Stimulated activated naive CD4-positive, alpha-beta T cell (primary cell): ENCODE results near the gene HMGN4.

Experiments
- DNase-seq, 6 experiments: peaks; one replicate each; lab custom pipeline; 2025; lab: John Stamatoyannopoulos, UW

The HMGN4 gene

DNA sequence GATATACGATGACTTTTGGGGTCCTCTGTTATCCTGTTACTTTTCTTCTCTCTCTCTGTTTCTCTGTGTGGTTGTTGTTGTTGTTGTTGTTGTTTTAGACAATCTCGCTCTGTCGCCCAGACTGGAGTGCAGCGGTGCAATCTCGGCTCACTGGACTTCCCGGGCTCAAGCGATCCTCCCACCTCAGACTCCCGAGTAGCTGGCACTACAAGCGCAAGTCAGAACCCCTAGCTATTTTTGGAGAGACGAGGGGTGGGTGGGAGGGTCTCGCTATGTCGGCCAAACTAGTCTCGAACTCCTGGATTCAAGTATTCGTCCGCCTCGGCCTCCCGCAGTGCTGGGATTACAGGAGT is 39.5 kb downstream of the HMGN4 start:
- no peak for DNase-seq

DNA sequence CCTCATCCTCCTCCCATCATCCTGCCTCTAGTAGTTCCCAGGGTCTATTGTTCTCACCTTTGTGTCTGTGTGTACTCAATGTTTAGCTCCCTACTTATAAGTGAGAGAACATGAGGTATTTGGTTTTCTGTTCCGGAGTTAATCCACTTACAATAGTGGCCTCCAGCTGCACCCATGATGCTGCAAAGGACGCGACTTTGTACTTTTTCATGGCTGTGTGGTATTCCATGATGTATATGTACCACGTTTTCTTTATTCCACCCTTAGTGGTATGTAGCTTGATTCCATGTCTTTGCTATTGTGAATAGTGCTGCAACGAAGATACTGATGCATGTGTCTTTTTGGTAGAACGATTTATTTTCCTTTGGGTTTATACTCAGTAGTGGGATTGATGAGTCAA is 40.1 kb downstream of the HMGN4 start:
- DNase-seq: no peak

DNA sequence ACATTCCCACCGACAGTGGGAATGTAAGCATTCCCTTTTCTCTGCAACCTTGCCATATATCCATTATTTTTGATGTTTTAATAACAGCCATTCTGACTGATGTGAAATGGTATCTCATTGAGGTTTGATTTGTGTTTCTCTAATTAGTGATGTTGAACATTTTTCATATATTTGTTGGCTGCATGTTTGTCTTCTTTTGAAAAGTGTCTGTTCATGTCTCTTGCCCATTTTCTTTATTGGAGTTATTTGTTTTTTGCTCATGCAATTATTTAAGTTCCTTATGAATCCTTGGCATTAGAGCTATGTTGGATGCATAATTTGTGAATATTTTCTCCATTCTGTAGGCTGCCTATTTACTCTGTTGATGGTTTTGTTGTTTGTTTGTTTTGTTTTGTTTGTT is 40.6 kb downstream of the HMGN4 start:
- no peak for DNase-seq

DNA sequence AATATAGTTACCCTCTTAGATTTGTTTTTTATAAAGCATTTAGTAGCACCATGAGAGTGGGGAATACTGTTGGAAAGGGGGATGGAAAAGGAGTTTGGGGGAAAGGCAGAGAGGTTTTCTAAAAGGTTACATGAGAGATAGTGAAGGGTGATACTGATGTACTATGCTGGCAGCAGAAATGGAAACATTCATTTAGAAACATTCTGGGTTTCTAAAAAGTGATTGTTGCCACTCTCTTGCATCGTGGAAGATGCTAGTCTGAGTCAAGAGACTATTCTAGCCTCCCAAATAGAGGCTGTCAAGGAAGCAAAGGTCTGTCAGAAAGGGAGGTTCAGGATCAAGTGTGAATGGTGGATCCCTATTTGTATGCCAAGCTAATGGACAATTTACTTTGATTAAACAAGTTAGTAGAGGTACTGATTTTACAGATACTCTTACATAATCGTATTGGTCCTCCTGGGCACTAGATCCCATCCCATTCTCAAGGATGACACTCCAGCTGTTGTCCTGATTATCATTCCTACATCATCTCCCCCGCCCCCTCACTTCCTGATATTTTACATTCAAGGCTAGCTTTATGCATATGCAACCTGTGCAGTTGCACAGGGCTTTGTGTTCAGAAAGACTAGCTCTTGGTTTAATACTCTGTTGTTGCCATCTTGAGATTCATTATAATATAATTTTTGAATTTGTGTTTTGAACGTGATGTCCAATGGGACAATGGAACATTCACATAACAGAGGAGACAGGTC is 43.2 kb downstream of the HMGN4 start:
- DNase-seq: no peak

DNA sequence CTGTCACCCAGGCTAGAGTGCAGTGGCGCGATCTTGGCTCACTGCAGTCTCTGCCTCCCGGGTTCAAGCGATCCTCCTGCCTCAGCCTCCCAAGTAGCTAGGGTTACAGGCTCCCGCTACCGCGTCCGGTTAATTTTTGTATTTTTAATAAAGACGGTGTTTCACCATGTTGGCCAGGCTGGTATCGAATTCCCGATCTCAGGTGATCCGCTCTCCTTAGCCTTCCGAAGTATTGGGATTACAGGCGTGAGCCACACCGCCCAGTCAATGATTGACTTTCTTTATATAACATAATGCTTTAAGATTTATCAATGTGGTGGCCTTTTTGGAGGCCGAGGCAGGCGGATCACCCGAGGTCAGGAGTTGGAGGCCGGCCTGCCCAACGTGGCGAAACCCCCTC is 50.8 kb downstream of the HMGN4 start:
- no peak for DNase-seq

DNA sequence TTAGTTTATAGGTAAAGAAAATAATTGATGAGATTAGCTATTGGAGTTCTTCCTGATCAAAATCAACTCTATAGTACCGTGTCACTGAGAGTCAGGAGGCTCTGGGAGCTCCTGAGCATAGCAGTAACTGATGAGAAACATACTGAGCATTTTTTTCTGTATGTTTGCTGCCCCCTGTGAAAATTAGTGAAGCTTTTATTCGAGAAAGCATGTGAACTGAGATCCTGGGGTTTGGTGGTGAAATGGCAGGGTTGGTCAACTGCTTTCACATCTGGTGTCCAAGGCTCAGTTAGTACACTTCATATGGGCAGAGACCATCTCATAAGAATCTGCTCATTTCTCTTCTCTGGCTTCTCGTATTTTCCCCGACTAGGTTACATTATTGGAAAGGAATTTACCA is 54.5 kb downstream of the HMGN4 start:
- no peak for DNase-seq

DNA sequence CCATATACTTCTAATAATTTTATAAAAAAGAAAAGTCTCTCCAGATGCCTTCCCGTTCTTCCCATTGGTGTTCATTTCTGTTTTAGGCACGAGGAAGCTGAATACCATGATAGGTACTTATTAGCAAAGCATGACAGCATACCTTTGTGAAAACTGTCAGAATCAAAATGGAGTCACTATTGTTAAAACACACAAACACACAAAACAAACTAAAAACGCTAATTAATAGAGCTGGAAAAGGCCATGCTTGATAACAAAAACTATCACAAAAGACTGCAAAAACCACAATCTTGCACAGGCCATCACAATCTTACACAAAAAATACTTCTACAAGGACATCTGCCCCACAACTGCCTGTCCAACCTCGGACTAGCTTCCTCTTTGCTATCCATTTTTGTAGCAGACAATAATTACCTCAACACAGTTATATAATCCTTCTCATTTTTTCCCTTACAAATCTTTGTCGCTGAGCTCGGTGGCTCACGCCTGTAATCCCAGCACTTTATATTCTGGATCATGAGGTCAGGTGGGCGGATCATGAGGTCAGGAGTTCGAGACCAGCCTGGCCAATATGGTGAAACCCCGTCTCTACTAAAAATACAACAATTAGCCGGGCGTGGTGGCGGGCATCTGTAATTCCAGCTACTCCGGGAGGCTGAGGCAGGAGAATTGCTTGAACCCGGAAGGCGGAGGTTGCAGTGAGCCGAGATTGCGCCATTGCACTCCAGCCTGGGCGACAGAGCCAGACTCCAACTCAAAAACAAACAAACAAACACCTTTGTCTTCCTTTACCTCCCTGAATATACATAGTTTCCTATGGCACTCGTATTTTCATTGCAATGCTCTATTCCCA is 55.3 kb downstream of the HMGN4 start:
- DNase-seq: no peak

DNA sequence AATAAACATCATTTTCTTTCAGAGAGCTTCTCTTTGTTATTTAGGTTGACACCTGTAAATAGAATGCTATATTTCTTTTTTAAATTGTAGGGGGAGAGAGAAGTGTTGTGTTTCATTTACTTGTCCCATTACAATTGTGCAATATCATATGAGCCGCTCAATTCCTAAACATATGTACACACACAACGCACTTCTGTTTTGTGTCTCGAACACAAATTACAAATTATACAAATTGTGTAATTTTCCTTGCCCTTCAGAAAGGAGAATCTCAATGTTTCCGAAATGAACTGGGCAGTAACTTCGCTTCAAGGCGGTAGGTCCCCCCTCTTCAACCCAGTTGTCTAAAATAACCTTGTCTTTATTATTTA is 55.9 kb downstream of the HMGN4 start:
- DNase-seq: no peak

DNA sequence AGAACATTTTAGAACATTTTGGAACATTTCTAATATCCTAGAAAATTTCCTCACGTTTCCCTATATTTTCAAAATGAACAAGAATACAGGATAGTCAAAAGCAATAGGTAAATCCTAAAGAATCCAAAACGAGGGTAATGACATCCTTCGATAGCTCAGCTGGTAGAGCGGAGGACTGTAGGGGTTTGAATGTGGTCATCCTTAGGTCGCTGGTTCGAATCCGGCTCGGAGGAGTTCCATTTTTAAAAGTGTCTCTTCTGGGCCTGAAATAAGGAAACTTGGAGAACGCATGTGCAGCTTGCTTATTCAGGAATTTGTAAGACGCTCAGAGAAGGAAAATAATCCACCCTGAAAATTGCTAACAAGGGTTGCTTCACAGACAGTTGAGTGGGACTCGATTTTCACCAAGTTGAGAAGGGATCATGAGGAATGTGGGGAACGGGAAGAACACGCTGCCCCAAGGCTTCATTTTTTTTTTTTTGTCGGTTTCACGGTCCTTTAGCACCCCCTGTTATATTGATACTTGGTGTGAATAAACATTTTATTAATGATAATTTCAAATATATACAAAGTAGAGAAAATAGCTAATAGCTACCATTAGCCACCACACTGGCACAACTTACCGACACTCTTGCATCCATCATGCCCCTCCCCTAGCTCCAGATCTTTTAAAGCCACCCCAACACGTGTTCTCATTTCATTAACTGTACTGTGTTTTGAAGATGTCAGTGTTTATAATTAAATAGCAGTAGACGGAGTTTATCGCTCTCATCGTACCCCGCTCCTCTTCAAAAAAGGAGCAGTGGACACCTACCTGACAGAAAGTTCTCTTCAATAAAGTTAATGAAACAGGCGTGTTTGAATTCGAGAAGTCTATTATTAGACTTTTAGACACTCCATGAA is 56.8 kb downstream of the HMGN4 start:
- DNase-seq: peak in 2 of 6 experiments; percentile 3 to 10

DNA sequence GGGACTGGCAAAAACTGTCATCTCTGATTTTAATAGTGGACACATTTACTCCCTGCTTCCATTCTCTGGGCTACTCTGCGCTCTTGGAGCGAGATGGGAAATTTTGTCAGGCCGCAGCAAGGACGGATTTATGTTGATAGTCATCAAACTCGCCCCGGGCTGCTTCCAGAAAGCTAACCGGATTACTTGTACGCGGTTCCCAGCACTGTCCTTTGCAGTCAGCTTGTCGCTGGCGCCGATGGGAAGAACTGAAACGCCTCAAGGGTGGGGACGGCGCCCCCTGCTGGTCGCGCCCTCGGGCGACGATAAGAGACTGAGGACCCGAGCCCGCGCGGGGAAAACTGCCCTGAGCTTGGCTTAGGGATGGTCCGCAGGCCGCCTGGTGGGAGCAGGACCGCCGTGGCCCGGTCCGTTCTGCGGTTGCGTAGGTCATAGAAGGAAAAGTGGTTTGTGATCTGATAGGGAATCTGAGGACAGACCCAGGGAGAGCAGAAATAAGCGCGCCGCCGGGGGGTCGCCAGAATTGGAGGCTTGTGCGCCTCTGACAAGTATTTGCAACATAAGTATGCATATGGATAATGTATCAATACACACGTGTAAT is 57.6 kb downstream of the HMGN4 start:
- peak; percentile 66 to 88 (median 78) for DNase-seq
